Suppressor macrophage treated with lipopolysaccharide for 1 hour (primary cell): ENCODE results near the gene C1QTNF4.

ENCODE experiments used
- DNase-seq, 3 donors: peaks; one replicate each; pipeline ENCODE4 v3.0.0-alpha.2; 2020 to 2022

Gene C1QTNF4

GRCh38 chr11:47592970-47593369 is 1.2 kb downstream of the C1QTNF4 start:
- DNase-seq: no peak

DNA sequence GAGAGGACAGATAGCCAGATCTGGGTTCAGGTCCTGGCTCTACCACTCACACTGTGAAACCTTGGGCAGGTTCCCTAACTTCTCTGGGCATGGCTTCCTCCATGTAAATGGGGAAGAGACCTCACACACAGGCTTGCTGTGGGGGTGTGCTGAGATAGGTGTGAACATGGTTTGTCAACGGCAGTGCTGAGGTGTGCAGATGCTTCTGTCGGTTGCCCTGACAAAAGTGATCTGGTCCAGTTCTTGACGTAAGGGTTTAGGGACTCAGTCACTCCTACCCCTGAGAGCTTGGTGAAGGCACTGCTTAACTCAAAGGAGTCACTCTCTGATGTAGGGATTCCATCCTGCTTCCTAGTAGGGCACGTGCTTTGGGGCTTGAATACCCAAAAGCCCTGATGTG is 2.0 kb downstream of the C1QTNF4 start:
- DNase-seq: peak in 1 of 3 donors; percentile 26

- no peak for DNase-seq
Observed at GRCh38 chr11:47591764-47592163, 2.4 kb downstream of the C1QTNF4 start.

GRCh38 chr11:47589977-47590861 is 4.0 kb downstream of the C1QTNF4 start:
- no peak for DNase-seq

DNA sequence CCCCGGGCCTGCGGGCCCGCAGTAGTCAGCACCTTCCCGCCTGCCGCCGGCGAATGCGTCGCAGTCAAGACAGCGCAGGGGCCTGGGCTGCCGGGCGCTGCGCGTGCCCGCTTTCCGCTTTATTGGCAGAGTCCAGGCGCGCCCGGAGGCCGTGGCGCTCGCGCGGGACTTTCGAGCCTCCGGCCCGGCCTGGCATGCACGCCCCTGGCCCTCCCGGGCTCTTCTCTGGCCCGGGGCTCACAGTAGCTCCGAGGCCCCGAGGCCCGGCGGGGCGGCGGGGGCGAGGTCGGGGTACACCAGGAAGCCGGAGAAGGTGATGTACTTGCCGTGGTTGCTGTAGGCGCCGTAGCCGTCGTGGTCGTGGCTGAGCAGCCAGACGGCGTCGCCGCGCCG is 4.6 kb downstream of the C1QTNF4 start:
- DNase-seq: no peak

DNA sequence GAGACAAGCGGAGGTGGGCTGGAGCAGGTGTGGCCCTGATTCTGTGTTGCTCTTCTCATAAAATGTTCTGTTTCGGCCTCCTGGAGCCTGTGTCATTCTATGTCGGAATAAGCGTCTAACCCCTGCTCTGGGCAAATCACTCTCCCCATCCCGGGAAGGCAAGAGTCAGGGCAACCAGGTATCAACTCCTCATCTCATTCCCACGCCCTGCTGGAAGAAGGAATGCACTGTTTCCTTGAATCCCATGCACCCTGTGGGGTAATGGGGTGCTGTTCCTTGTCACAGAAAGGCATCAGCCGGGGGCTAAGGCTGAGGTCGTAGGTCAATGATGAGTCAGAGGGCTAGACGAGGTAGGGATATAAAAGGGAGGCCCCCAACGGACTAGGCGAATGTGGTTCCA is 5.1 kb downstream of the C1QTNF4 start:
- no peak for DNase-seq

GRCh38 chr11:47587723-47588326 is 6.4 kb downstream of the C1QTNF4 start:
- DNase-seq: peak; percentile 87 to 92 (median 88)

- DNase-seq: peak in 1 of 3 donors; percentile 22
Observed at GRCh38 chr11:47587039-47587716, 7.0 kb downstream of the C1QTNF4 start.

- no peak for DNase-seq
Observed at GRCh38 chr11:47586098-47586855, 7.9 kb downstream of the C1QTNF4 start, which contains the start of gene FAM180B. TSS of gene FAM180B (plus strand) at chr11:47586678. CDS start at chr11:47586769, 91 bp downstream.

GRCh38 chr11:47583844-47584243 is 10.4 kb downstream of the C1QTNF4 start:
- no peak for DNase-seq

DNA sequence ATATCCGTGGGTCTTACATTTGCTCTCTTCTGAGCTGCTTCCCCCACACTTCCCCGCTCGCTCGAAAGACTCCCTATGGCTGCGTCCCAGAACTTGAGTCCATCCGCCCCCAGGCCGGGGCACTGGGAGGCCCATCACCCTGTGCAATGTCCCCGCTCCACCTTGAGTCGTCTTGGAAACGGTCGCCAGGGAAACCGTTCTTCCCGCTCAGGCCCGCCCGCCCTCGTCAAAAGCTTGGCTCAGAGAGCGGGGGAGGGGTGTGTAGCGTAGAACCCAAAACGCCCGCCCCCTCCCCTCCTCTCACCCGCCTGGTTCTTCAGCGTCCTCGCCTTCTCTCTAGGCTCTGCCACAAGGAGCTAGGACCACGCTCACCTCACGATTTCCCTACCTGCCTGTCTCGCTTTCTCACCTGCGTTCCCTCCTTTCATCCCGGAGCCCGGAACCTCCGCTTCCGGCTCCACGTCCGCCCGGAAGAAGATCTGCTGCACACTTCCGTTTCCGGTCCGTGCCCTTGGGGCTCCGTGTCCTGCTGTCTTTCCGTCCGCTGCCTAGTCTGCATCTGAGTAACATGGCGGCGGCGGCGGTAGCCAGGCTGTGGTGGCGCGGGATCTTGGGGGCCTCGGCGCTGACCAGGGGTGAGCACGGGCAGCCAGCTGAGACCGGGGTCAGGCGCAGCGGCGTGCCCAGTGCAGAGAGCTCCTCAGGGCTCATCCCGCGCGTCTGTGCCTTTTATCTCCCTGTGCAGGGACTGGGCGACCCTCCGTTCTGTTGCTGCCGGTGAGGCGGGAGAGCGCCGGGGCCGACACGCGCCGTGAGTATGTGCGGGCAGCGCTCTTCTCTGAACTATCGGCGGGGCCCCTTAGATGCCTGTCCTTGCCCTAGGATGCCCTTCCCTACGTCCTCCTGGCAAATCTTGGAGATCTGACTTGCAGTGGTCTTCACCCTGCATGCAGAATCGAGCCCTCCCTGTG is 15.4 kb downstream of the C1QTNF4 start, which contains the start of the genes KBTBD4 and NDUFS3:
KBTBD4 (minus strand) TSS at position 447 of the 971 bp plus-strand sequence; CDS start at position 428, 19 bp downstream.
NDUFS3 (plus strand) TSS at position 551 of the 971 bp plus-strand sequence; CDS start at position 569, 18 bp downstream.
- peak; percentile 89 to 93 (median 91) for DNase-seq

DNA sequence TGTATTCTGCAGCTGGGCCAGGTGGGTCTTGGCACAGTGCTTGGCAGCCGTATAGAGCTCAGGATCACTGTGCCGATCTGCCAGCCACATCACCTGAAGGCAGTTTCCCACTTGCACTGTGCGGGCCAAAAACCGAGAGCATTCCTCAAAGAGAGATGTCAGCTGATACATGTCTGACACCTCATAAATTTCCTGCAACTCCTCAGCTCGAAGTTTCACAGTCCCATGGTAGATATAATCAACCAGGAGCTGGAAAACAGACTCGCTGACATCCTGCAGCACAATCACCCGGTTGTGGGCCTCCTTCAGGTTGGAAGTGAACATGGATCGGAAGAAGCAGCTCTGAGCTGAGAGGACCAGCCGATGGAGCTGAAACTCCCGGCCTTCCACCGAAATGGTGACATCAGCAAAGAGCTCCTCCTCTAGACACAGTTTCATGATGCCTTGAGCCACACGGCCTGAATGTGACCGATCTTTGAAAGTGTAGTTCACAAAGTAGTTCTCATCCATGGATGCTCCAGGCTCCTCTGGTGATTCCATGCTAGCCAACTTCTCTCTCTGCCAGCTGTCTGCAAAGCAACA is 16.7 kb downstream of the C1QTNF4 start:
- DNase-seq: no peak

- no peak for DNase-seq
Observed at GRCh38 chr11:47573321-47573720, 20.9 kb downstream of the C1QTNF4 start.

DNA sequence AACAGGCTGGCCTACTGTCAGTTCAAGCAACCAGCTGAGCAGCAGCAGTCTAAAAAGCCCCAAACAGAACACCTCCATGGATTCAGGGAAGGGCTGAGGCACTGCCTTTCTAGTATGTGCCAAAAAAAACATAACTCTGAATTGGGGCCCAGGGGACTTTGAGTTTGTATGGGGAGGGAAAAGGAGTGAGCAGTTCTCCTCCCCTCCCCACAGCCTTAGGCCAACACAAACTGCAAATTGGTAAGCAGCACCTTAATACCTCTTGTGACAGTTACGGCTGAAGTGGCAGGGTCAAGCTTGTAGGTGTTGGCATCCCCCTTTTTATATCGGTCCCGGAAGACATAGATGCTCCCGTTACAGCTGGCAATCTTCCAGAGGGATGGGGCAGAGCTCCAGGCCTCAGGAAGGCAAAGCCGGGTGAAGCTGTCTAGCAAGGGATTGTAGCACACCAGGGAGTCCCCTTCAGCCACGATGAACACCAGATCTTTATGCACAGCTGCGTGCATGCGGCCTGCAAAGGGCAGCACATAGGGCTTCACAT is 21.4 kb downstream of the C1QTNF4 start:
- DNase-seq: no peak

GRCh38 chr11:47571895-47572294 is 22.3 kb downstream of the C1QTNF4 start:
- DNase-seq: no peak

DNA sequence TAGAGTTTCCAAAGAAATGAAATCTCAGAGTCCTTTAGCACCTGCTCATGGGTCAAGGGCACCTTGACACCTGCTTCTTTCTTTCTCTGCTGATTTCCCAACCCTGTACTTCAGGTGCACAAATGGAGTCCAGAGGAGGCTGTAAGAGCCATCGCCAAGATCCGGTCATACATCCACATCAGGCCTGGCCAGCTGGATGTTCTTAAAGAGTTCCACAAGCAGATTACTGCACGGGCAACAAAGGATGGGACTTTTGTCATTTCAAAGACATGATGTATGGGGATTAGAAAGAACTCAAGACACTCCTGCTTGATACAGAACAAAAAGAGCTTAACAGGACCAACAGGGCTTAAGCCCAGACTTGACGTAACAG is 22.9 kb downstream of the C1QTNF4 start:
- DNase-seq: no peak

GRCh38 chr11:47570651-47571356 is 23.4 kb downstream of the C1QTNF4 start:
- DNase-seq: peak; percentile 41 to 45 (median 42)

- no peak for DNase-seq
Observed at GRCh38 chr11:47569646-47570045, 24.6 kb downstream of the C1QTNF4 start.

- DNase-seq: peak; percentile 45 to 69 (median 46)
Observed at GRCh38 chr11:47566149-47566698, 28.0 kb downstream of the C1QTNF4 start.
